A204.1 (cell line): ENCODE measurements around the gene MCF2L.

Experiments
- FAIRE-seq: peaks from 2 replicates; lab custom pipeline; 2012; peaks lifted over from hg19 to GRCh38; lab: Jason Lieb, UNC

Gene MCF2L

DNA sequence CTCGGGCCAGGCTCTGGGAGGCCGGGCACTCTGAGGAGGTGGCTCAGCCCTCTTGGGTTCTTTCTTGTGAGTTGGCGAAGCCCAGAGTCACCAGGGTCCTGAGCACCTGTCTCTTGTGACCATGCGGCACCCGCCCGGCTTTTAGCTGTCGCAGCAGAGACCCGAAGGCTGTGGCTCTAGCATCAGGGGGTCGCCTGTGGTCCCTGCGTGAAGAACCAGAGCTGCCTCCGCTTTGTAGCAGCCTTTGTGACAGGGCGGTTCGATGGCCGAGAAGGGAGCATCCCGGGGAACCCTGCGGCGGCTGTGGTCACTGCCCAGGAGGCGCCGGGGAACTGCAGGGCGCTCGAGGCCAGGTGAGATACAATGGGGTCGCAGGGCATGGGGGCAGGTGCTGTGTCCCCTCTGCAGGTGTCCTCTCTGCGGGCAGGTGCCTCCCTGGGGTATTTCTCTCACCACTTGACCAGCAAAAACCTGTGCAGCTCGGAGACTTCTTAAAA, 10.4 kb downstream of the MCF2L start:
- no peak for FAIRE-seq

DNA sequence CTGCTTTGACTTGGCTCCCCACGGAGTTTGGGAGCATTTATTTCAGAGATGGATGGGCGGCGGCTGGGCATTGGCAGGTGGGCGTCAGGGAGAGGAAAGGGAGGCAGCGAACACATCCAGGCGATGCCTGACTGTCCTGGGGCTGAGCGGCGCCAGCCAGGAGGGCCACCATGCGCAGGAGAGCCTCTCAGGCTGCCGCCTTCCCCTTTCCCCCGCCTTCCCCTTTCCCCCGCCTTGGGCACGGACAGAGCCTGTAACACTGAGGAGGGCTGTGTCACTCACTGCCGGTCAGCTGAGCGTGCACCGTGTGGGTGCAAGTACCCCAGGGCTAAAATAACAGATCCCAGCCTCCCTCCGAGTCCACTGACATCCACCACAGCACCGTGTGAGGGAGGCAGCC, 11.4 kb downstream of the MCF2L start:
- FAIRE-seq: no peak

DNA sequence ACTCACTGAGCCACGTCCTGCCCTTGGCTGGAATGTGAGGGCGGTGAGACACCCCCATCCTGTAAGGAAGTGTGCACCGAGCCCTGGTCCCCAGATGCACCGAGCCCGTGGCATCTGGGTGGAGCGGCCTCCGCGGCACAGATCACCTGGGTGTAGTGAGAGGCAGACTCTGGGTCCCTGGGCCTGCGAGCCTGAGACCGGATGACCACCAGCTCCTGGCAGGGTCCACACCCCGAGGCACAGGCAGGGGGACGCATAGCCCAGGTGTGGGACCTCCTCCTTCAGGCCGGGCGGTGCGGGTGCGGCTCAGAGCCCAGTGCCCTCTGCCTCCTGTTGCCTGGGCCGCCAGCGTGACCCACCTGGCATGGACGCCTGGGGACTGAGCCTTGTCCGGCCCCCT, 12.4 kb downstream of the MCF2L start:
- no peak for FAIRE-seq

DNA sequence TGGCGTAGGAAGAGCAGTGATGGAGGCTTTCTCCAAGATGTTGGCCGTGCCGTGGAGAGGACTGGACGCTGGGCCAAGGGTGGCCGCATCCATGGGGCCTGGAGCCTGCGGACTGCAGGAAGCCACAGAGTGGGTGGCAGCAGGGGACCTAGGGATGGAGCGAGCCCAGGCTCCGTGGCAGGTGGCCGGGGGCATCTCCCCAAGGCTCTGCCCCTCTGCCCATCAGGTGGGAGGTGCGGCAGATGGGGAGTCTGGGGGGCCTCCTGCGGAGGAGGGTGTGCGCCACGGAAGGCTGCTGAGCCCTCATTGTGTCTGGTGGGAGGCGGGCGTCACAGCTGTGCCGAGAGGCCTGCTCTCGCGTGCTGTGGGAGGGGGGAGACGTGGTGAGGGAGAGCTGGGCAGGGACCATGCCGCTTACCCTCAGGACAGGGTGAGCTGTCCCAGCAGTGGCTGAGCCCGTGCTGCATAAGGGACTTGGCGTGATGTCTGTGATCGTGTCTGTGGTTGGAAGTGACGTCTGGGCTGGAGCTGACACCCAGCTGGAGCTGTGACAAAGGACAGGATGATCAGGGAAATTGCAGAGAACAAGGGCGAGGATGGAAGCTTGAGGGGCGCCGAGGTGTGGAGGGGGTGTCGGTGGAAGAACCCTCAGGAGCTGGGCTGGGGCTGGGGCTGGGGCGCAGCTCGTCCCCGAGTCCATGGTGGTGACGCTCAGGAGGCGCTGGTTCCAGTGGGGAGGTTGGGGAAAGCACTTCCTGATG, 13.4 kb downstream of the MCF2L start:
- FAIRE-seq: no peak

DNA sequence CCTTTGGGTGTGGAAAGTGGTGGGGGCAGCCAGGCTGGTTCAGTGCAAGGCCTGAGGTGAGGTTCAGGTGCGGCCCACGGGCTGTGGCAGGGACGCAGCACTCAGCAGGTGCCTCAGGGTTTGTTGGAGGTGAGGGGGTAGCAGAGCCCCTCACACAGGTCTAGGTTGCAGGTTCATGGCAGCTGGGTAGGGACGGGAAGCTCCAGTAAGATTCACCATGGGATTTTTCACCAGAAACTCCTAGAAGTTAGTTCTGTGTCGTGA, 14.0 kb downstream of the MCF2L start:
- FAIRE-seq: no peak

DNA sequence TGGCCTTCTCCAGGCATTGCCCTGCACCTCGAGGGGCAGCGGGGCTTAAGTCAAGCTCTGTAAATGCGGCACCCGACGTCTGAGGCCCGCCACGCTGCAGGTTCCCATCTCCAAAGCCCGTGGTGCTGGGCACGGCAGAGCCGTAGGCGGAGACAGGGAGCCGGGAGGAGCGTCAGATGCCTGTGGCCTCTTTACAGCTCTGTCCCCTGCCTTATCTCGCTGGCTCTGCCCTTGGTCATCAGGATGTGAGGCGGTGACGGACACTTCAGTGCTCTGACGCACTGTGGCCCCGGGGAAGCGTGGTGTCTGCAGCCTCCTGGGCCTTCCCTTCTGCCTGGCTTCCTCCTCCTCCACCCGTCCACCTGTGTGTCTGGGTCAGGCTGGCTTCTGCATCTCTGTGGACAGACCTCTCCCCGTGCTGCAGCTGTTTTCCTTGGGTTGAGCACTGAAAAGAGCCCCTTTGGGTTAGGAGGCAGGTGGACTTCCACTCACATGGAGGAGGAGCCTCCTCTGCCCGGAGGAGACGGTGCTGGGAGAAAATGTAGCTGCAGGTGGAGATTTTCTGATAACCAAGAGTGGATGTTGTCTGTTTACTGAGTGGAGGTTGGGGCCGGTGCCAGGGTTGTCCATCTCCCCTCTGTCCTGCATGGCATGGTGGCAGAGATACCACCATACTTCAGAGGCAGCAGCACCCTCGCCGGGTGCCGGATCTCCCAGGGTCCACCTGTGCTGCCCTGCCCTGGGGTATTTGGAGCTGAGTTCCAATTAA, 14.6 kb downstream of the MCF2L start:
- no peak for FAIRE-seq

DNA sequence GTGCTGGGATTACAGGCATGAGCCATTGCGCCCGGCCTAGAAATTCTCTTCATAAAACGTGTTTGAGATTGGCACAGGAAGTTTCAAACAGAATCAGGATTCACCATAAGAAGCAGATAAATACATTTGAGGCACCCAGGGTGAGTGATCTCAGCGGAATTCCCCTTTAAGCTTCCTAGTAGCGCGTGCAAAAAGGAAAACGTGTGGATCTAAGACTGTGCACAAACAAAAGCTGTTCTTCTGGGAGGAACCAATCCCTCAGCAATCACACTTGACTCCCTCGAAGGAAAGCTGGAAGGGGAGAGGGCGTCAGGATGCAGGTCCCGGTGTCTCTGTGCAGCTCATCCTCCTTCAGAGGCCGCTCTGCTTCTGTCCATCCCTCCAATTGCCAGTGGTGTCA, 15.5 kb downstream of the MCF2L start:
- no peak for FAIRE-seq

DNA sequence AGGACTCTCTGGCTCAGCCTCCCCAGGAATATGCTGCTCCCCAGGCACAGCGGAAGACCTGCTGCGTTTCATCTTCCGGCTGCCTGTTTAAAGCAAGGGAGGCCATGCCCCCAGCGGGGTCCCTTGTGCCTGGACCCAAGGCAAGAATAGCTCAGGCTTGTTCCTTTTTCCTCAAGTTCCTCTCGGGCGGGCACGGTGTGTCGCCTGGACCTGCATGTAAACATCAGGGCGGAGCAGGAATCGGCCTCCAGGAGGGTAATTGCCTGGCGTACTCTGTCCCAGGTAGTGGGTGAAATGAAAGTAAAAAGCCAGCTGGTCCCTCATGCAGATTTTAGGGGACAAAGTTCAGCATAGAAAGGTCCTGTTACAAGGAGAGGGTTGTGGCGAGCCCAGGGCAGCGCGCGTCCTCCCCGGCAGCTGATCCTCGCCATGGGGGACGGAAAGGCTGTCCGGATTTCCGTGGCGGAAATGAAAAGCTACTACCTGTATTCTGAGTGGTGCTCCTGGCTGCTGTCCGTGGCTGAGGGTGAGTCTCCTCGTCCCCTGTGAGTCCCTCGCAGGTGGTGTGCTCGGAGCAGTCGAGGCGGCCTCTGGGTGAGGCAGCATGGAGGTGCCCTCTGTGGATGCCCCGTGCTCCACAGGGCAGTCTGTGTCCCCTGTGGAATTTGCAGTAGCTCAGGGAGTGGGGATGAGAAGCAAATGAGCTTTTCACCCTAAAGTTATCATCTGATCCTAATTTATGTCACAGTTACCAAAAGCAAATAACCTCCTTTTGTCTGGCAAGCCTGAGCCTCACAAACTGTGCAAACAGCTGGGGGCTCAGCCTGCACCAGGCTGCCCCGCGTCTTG, 16.2 kb downstream of the MCF2L start:
- FAIRE-seq: no peak

DNA sequence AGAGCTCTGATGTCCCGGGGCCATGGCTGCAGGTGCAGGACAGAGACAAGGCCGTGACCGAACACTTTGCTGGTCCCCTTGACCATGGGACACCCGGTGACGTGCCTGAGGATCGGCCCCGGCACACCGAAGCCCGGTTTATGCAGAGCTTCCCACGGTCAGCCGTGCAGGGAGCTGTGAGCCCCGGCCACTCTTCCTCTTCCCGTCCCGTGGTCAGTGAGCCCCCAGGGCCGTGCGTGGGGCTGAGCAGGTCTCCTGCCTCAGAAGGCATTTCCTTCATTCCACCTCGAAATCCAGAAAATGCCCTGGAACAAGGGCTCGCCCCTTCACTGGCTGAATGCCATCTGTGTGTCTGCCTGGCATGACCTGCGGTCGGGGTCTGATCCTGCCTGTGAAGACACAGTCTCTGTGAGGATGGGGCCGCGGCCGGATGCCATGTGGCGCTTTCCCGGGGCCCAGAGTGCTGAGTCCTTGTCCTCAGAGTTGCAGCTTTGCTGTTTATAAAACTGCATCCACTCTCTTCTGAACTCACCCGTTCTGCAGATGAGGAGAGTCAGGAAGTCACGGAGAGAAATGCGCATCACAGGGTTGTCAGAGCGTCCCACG, 16.9 kb downstream of the MCF2L start:
- no peak for FAIRE-seq

DNA sequence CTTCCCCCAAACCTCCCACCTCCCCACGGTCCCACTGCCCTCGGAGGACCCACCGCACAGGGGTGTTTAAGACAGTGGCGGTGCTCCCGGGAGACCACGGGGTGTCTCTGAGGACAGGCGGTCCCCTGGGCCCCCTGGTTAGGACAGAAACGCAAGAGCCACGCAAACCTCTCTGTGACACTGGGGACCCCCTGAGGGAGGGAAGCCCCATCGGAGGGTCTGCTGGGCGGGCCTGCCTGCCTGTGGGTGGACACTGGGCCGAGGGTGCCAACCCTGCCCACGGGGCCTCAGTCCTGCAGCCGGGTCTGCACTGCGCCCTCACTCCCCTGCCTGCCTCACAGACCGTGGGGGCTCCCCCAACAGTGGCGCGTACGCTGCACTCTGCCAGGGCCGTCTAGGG, 17.5 kb downstream of the MCF2L start:
- FAIRE-seq: no peak

DNA sequence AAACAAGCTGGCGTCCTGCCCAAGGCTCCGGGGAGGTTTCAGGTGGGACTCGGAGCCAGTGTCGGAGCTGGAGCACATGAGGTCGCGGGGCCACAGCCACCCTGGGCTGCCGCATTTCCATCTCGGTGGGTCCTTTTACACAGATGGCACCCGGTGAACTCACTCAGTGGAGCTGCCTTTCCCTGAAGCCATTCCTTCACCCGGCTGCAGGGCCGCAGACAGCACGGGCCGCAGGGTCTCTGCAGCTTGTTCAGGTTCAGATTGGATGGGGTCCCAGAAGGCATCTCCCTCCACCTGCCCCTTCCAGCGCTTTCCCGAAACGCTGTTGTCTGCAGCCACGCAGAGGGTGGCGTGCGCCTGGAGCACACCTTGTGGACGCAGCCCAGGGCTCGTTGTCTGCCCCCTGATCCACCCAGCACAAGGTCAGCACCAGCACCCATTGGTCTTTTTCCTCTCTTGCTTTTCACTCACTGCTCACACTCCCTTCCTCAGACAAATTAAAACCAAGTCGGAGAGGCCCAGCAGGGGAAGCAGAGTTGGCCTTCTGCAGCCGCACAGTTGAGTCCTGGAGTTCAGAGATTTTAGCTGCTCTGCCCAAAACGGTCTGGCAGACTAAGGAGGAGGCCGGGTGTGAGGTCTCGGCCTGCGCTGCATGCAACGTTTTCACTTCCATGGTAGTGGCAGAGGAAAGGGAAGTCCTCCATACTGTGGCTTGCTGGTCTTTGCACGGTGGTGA, 18.1 kb downstream of the MCF2L start:
- FAIRE-seq: no peak

DNA sequence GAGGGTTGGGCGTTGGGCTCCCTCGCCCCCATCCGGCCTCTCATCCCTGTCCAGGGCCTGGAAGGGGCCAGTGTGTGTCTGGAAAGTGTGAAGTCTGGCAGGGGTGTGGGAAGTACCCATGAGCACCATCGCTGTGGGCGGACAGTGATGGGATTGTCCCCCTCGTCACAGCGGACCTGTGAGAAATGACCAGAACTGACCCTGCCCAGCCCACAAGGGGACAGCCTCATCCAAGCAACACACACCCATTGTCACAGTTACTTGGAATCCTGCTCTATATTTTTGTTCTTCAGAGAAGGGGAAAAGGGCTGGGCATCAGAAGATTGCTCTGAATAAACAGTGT, 18.6 kb downstream of the MCF2L start:
- FAIRE-seq: no peak

DNA sequence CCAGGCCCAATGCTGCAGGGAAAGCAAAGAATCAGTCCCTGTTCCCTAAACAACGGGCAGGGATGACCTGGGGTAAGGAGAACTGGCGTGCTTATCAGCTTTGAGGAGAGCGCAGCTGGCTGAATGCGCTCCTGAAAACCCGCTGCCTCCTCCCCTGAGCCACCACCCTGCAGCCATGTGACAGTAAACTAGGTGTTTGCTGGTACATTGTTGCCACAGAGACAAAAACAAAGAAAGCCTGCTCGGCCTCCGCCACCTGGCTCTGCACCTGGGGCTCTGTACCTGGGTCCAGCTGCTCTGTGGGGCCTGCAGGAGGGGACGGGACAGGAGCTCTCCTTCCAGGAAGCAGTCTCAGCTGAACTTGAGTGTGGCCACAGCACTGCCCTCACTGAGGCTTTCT, 21.8 kb downstream of the MCF2L start:
- no peak for FAIRE-seq

DNA sequence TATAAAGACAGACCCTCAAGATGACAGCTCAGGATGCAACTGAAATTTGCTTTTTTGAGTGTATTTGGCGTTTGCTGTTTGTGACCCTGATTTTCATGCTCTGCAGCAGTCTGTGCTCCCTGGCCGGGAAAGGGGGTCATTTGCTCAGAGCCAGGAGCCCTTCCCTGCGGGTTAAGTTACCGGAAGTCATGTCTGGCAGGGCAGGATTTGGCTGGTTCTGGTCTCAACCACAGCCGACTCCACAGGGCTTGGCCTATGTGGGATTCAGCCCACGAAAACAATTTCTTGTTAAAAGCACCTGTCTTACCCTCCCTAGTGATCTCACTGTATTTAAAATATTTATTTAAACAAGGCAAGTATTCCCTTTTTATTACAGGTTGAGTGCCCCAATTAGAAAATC, 22.6 kb downstream of the MCF2L start:
- FAIRE-seq: no peak

DNA sequence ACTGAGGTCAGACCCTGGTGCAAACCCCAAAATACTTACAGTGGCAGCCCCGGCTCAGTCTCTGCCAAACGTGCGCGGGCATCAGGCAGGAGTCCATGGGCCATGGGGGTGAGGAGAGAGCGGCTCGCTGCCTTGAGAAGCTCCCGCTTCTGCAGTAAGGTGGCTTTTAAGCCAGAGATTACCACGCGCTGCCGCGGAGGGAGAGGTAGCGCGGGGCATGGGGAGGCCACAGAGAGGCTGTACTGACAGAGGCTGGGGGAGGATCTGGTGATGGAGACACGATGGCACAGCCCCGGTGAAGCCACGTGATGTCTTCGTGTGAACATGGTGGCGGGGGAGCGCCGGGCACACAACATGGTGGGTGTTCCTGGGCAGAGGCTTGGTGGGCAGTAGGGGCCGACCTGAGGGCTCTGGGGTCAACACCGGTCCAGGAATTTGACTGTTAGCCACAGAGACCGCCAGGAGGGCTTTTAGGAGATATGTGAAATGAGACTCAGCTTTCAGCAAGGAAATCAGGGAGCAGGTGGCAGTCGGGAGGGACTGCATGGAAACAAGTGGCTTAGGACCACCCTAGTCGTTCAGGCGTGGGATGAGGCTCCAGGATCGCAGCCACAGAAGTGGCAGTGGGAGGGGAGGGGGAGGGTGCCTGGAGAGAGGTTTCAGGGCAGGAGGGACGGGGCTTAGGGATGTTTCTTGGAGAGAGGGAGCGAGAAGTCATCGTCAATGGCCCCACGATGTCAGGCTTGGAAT, 24.1 kb downstream of the MCF2L start:
- FAIRE-seq: no peak

DNA sequence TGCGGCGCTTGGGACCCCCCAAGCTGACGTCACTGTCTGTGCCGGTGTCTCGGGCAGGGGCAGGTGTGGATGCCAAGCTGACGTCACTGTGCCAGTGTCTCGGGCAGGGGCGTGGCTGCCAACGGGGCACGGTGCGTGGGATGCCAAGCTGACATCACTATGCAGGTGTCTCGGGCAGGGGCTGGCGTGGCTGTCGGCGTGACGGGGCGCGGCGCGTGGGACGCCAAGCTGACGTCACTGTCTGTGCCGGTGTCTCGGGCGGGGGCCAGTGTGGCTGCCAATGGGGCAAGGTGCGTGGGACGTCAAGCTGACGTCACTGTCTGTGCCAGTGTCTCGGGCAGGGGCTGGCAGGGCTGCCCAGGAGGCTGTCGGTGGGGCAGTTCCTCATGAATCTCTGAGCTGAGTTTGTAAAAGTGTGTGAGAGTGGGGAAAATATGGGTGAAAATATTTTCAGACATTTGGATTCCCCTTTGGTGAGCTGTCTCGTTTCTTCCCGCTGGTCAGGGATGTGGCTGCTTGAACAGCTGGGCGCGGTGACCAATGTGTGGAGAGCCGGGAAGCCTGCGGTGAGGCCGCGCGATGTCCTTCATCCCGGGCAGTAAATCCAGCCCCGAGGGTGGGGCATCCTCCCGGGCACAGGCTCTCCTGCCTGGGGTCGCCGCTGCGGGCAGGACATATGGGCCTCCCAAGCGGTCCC, 25.2 kb downstream of the MCF2L start:
- FAIRE-seq: no peak

DNA sequence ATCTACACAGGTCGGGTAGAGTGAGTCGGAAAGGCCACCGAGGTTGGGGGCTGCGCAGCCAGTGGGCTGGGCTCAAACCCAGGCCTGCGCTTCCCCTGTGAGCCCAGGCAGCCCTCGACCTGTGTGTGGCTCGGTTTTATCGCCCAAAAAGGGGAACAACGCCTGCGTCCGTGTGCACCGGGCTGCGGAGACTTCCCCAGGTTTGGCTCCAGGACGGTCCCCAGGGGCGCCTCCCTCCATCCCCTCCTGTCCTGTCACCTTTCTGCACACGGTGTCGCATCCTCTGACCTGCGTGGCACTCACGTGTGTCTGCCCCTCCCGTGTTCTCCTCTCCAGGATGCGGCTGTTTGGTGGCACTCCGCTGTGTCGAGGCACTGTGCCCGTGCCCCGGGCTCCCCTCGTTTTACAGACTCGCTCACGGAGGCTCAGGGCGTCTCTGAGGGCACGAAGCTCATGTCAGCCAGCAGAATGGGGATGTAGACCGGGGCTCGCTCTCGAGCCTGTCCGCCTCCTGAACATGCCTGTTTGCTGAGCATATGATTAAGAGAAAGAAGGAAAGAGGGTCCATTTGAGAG, 25.9 kb downstream of the MCF2L start:
- FAIRE-seq: no peak

DNA sequence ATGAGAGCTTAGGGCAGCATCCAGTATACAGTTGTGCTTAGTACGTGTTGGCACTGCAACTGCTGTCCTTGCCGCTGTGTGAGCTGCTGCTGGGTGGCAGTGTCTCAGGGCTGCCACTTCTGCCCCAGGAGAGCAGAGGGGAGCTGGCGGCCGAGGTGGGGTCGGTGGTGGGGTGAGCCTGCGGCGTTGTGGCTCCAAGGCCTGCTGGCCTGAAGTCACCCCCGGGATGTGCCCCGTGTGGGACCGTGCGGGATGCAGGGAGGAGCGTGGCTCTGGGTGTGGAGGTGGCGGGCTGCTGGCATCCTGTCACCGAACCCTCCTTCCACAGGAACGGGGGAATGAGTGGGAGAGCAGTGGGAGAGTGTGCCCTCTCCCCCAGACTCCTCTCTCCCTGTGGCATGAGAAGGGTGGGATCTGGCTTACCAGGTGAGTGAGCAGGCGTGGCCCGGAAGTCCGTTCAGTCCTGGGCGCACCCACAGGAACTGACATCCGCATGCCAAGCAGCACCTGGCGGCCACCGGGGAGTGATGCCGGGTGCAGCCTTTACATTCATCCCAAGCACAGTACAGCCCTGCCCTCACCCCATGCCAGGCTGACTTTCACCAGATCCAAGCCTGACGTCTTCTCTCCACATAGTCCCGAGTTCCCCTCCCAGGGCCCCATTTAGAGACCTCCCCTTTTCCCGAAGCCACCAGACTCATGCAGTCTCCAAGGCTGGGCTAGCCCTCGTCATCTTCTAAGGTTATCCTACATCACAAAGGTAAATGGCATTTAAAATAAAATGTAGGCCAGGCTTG, 26.6 kb downstream of the MCF2L start:
- FAIRE-seq: no peak

DNA sequence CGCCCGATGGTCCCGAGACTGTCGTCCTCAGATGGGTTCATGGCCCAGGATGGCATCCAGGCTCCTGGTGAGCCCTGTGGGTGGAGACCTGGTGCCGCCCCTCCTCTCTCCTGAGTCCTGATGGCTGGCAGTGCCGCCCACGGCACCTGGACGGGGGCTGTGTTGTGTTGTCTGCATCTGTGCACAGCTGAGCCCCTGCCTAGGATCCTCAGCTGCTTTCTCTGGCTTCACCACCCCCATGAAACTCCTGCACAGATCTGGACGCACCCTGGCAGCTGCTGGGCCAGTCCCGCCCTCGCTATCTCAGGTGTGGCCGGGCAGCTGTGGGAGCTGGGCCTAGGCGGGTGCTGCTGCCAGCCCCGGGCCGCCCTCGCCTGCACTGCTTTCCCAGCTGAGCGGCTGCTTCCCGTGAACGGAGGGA, 27.7 kb downstream of the MCF2L start:
- no peak for FAIRE-seq
